BJ (cell line): ENCODE data around the gene INKA1. TPM values are rescaled to one million over a fixed set of nuclear protein-coding genes. Genes with fewer than 3 reads are reported as not detected.
"Not testable (repeated sequence)": the region's sequence is repeated elsewhere in the genome, so short reads cannot be mapped to it uniquely, and the experiment has no call there.

Experiments
- CTCF ChIA-PET: fragments of 350-600 bp; formaldehyde crosslinking; extraction: SDS; loops from one replicate; lab custom pipeline; 2021; ENCODE audit warnings: antibody characterized with exemption, inconsistent platforms; lab: Yijun Ruan, JAX
- POLR2A ChIA-PET: fragments of 300-600 bp; sonication (Branson Sonifier 250); formaldehyde crosslinking; extraction: SDS; loops from one replicate; lab custom pipeline; 2021; ENCODE audit warnings: antibody characterized with exemption; lab: Charles Lee
- DNase-seq: peaks from one replicate; pipeline ENCODE4 v3.0.0-alpha.2; 2011; ENCODE audit warnings: low read depth
- H3K27me3 ChIP-seq: 2 replicates; pipeline ENCODE4 v1.6.0; 2011; ENCODE audit warnings: low read length; ENCODE audit not compliant: control insufficient read depth, insufficient read depth
- H3K36me3 ChIP-seq: 2 replicates; pipeline ENCODE4 v1.5.1; 2011; ENCODE audit warnings: low read length; ENCODE audit not compliant: control insufficient read depth, insufficient read depth
- H3K4me3 ChIP-seq: 2 replicates; pipeline ENCODE4 v1.5.1; 2011; ENCODE audit warnings: low read depth, mild to moderate bottlenecking, control low read depth, low read length
- CTCF ChIP-seq: IDR thresholded peaks from 2 replicates; pipeline ENCODE4 v1.5.1; 2011; ENCODE audit warnings: low read depth, mild to moderate bottlenecking, control low read depth, inconsistent platforms, low read length, moderate library complexity; ENCODE audit not compliant: insufficient read depth
- polyA plus RNA-seq: library from polyadenylated mRNA; depleted of rRNA; stranded (reverse); fragments of >200 nt; gene quantifications from 2 replicates; pipeline ENCODE4 v1.2.3, GENCODE V29; 2011

Gene INKA1
- polyA plus RNA-seq, 1 experiment, result 4.4 TPM

DNA sequence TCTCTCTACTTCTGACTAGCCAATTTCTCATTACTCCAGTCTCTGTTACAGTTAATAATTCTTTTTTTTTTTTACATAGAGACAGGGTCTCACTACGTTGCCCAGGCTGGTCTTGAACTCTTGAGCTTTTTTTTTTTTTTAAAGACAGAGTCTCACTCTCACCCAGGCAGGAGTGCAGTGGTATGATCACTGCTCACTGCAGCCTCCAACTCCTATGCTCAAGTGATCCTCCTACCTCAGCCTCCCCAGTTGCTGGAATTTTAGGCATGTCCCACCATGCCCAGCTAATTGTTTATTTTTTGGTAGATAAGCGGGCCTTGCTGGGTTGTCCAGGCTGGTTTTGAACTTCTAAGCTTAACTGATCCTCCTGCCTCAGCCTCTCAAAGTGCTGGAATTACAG is 30.4 kb upstream of the INKA1 start:
- H3K27me3 ChIP-seq, result no peaks in the 10 kb centered on the region
- POLR2A ChIA-PET, result no interaction called here
- DNase-seq, result no peak
- CTCF ChIA-PET, result interaction anchor here (1.2 kb wide), 1 partner anchor 15 kb away, joined by 3 read pairs; no protein-coding TSS in a partner anchor
- H3K36me3 ChIP-seq, result 0 out of 2 replicates have a peak, but pooled peaks cover 5% of the 10 kb centered on the region
- no peak overlapping the region for H3K4me3 ChIP-seq
- TF ChIP-seq CTCF, result no peak

DNA sequence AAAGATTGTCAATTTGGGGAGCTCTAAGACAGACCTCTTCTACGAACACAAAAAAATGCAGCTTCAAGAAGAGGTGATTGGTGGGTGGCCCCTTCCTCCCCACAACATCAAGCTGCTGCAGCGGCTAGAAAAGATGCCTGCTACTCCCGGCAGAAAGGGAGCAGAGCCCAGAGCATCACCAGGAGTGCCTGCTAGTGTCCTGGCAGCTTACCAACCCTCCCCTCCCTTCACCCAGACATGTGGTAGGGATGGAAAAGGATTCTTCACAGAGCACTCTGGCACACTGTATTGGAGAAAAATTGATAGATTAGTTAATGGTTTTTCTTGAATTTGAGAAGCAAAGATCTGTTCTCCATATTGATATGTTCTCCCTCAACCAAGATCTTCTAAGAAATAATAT is 27.5 kb upstream of the INKA1 start:
- CTCF ChIA-PET, result interaction anchor here (1.7 kb wide), 1 partner anchor 11 kb away, joined by 5 read pairs; the partner anchor contains the start of gene IP6K1
- DNase-seq, result no peak
- POLR2A ChIA-PET, result no interaction called here
- no peak overlapping the region for H3K4me3 ChIP-seq
- TF ChIP-seq CTCF, result no peak
- H3K27me3 ChIP-seq, result no peaks in the 10 kb centered on the region
- H3K36me3 ChIP-seq, result 0 out of 2 replicates have a peak, but pooled peaks cover 5% of the 10 kb centered on the region

GRCh38 chr3:49776101-49776500 is 27.0 kb upstream of the INKA1 start:
- DNase-seq, H3K36me3 ChIP-seq, POLR2A ChIA-PET, H3K4me3 ChIP-seq, H3K27me3 ChIP-seq: not testable (repeated sequence)
- CTCF ChIA-PET, result interaction anchor here (1.7 kb wide), 1 partner anchor 10 kb away, joined by 5 read pairs; the partner anchor contains the start of gene IP6K1

- Histone ChIP-seq H3K4me3 (no peak overlapping the region), H3K36me3 (peaks cover 9% of the 10 kb centered on the region; the same call in 1 of the 2 replicates), H3K27me3 (no peaks in the 10 kb centered on the region)
- ChIA-PET CTCF (interaction anchor here (1.6 kb wide), 1 partner anchor 23 kb away, joined by 3 read pairs; the partner anchor contains the start of gene INKA1), POLR2A (no interaction called here)
- DNase-seq, result no peak
- TF ChIP-seq CTCF, result no peak
Observed at GRCh38 chr3:49779358-49780079, 23.5 kb upstream of the INKA1 start.

GRCh38 chr3:49780080-49780974 is 22.7 kb upstream of the INKA1 start:
- no peak for TF ChIP-seq CTCF
- no peak for DNase-seq
- CTCF ChIA-PET, result no interaction called here

GRCh38 chr3:49780975-49781365 is 22.1 kb upstream of the INKA1 start:
- H3K27me3 ChIP-seq, H3K4me3 ChIP-seq, POLR2A ChIA-PET, H3K36me3 ChIP-seq, CTCF ChIA-PET, DNase-seq: not testable (repeated sequence)

More at GRCh38 chr3:49780080-49780974, 22.7 kb upstream of the INKA1 start:
- Histone ChIP-seq H3K36me3 (peaks cover 7% of the 10 kb centered on the region; the same call in 1 of the 2 replicates), H3K27me3 (no peaks in the 10 kb centered on the region), H3K4me3 (no peak overlapping the region)
- POLR2A ChIA-PET, result no interaction called here
